AG09319 (cell line): Measurements from ENCODE around the gene LRRTM2.

Experiments used
- DNase-seq: peaks from one replicate; pipeline ENCODE4 v3.0.0-alpha.2; 2010; ENCODE audit warnings: low read depth; ENCODE audit errors: extremely low read depth
- CTCF ChIP-seq: IDR thresholded peaks from 2 replicates; pipeline ENCODE4 v1.5.1; 2011; ENCODE audit warnings: low read depth, mild to moderate bottlenecking, inconsistent platforms, low read length, moderate library complexity

The LRRTM2 gene

GRCh38 chr5:138911441-138911840, 36.3 kb upstream of the LRRTM2 start:
- DNase-seq = no peak
- no peak for TF ChIP-seq CTCF

GRCh38 chr5:138910546-138911185, 35.5 kb upstream of the LRRTM2 start:
- DNase-seq = no peak
- no peak for TF ChIP-seq CTCF

- no peak for DNase-seq
- TF ChIP-seq CTCF = no peak
Observed at GRCh38 chr5:138909734-138910133, 34.6 kb upstream of the LRRTM2 start.

- no peak for TF ChIP-seq CTCF
- no peak for DNase-seq
Observed at GRCh38 chr5:138905541-138905940, 30.4 kb upstream of the LRRTM2 start.

GRCh38 chr5:138903130-138903775, 28.1 kb upstream of the LRRTM2 start:
- no peak for TF ChIP-seq CTCF
- DNase-seq = no peak

GRCh38 chr5:138901716-138902115, 26.6 kb upstream of the LRRTM2 start:
- DNase-seq = no peak
- TF ChIP-seq CTCF = no peak

- TF ChIP-seq CTCF = no peak
- DNase-seq = no peak
Observed at GRCh38 chr5:138900281-138900965, 25.3 kb upstream of the LRRTM2 start.
